HG03175 (cell line): ENCODE results near the gene LRSAM1.

Source experiments
- ATAC-seq: cut with Tn5 transposase; IDR thresholded peaks from one replicate; pipeline ENCODE4 v1.9.1; 2021; ENCODE audit warnings: mild to moderate bottlenecking, moderate library complexity; ENCODE audit not compliant: unreplicated experiment

Gene LRSAM1

DNA sequence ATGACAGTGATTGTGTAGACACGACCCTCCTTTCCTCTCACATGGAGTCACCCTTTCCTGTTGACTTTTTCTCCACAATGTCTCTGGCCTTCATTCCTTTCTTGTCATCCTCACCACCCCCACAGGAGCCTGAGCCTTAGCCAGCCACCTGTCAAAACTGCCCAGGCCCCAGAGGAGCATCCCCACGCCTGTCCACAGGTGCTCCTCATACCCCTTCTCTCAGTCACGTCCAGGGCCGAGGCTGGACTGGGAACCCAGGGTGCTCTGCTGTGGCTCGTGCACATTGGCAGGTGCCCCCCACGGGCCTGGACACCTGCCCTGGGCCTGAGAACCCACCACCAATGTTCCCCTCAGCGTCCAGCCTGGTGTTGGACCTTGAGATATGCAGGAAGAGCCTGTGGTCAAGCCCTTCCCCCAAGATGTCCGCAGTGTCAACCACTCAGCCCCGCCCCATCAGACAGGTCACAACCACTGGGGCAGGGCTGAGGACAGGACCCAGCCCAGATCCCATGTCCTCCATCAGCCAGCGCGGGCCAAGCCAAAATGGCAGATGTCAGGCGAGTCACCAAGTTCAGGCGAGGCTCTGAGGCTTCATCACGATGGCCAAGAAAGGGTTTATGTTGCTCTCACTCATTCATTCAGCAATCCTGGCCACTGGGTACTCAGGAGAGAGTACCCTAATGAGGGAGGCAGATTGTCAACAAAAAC lies 95.0 kb downstream of the LRSAM1 start:
- no peak for ATAC-seq

GRCh38 chr9:127548352-127548881 lies 97.1 kb downstream of the LRSAM1 start:
- ATAC-seq, result no peak

GRCh38 chr9:127549218-127549617 lies 97.9 kb downstream of the LRSAM1 start:
- ATAC-seq, result no peak

DNA sequence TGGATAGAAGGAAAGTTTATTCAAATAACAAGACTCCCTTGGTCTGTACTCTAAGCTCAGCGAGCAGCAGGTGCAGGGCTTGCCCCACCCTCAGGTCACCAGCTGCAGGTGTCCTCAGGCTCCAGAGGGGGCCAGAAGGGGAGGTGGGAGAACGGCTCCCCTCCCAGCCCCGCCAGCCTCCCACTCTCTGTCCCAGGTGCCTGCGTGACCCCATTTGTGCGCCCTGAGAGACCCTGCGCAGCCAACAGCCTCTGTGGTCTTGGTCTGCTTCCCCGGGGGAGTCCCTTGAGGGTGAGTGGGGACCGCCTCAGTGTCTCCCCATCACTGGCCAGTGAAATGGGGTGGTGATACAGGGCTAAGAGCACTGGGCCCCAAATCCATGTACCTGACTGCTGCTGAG lies 98.4 kb downstream of the LRSAM1 start:
- no peak for ATAC-seq

- ATAC-seq, result no peak
Measured at GRCh38 chr9:127550282-127550681, 99.0 kb downstream of the LRSAM1 start.

- ATAC-seq, result no peak
Measured at GRCh38 chr9:127550751-127551150, 99.4 kb downstream of the LRSAM1 start.
